Trophoblast cell (in vitro differentiated cells and primary cell): ENCODE measurements around the gene ILRUN.
A peak's percentile ranks its signal among the peaks of the same experiment; 100 is the strongest.

Source experiments
- DNase-seq, 2 donors: peaks; one replicate each; pipeline ENCODE4 v3.0.0-alpha.2; 2016
- H2AFZ ChIP-seq: 2 replicates; pipeline ENCODE4 v1.6.1; 2013; ENCODE audit warnings: low read length, moderate library complexity, mild to moderate bottlenecking; ENCODE audit not compliant: insufficient read depth, poor library complexity
- H2AK5ac ChIP-seq: 2 replicates; pipeline ENCODE4 v1.6.1; 2013; ENCODE audit warnings: mild to moderate bottlenecking, low read length
- H2BK120ac ChIP-seq: 2 replicates; pipeline ENCODE4 v1.6.1; 2013; ENCODE audit warnings: low read length, mild to moderate bottlenecking, moderate library complexity; ENCODE audit not compliant: insufficient read depth, poor library complexity
- H2BK12ac ChIP-seq: 2 replicates; pipeline ENCODE4 v1.6.1; 2013; ENCODE audit warnings: mild to moderate bottlenecking, low read length, moderate library complexity
- H2BK5ac ChIP-seq: 2 replicates; pipeline ENCODE4 v1.6.1; 2013; ENCODE audit warnings: low read length, low read depth, moderate library complexity, mild to moderate bottlenecking; ENCODE audit not compliant: poor library complexity
- H3K14ac ChIP-seq: 2 replicates; pipeline ENCODE4 v1.6.1; 2013; ENCODE audit warnings: mild to moderate bottlenecking, low read length
- H3K18ac ChIP-seq: 2 replicates; pipeline ENCODE4 v1.6.1; 2013; ENCODE audit warnings: mild to moderate bottlenecking, low read length
- H3K23ac ChIP-seq: 2 replicates; pipeline ENCODE4 v1.6.1; 2013; ENCODE audit warnings: low read length
- H3K27ac ChIP-seq: 2 replicates; pipeline ENCODE4 v1.5.1; 2013; ENCODE audit warnings: low read depth, mild to moderate bottlenecking, inconsistent platforms, low read length, moderate library complexity
- H3K27me3 ChIP-seq: 2 replicates; pipeline ENCODE4 v1.6.1; 2013; ENCODE audit warnings: inconsistent platforms, mild to moderate bottlenecking, low read length, moderate library complexity; ENCODE audit not compliant: insufficient read depth
- H3K36me3 ChIP-seq, 2 experiments: 1 replicate in 1 of 2; 2 replicates in 1 of 2; pipeline ENCODE4 v1.6.1; 2013; ENCODE audit warnings: low read length in 2 of 2, mild to moderate bottlenecking in 2 of 2, moderate library complexity in 1 of 2; ENCODE audit not compliant: insufficient read depth in 2 of 2, control insufficient read depth in 1 of 2
- H3K4ac ChIP-seq: 2 replicates; pipeline ENCODE4 v1.6.1; 2013; ENCODE audit warnings: low read depth, mild to moderate bottlenecking, low read length, moderate library complexity
- H3K4me1 ChIP-seq, 2 experiments: 1 replicate in 1 of 2; 2 replicates in 1 of 2; pipeline ENCODE4 v1.6.1; 2013; ENCODE audit warnings: low read length in 2 of 2, mild to moderate bottlenecking in 2 of 2, moderate library complexity in 1 of 2; ENCODE audit not compliant: insufficient read depth in 2 of 2, control insufficient read depth in 1 of 2
- H3K4me2 ChIP-seq: 2 replicates; pipeline ENCODE4 v1.6.1; 2013; ENCODE audit warnings: inconsistent platforms, mild to moderate bottlenecking, low read length, moderate library complexity
- H3K4me3 ChIP-seq: 2 replicates; pipeline ENCODE4 v1.5.1; 2013; ENCODE audit warnings: mild to moderate bottlenecking, low read depth, low read length, inconsistent platforms
- H3K79me1 ChIP-seq: one replicate; pipeline ENCODE4 v1.6.1; 2013; ENCODE audit warnings: low read length
- H3K79me2 ChIP-seq: 2 replicates; pipeline ENCODE4 v1.6.1; 2013; ENCODE audit warnings: low read length, mild to moderate bottlenecking; ENCODE audit not compliant: control insufficient read depth, insufficient read depth, poor library complexity
- H3K9ac ChIP-seq: 2 replicates; pipeline ENCODE4 v1.6.1; 2013; ENCODE audit warnings: mild to moderate bottlenecking, low read length
- H3K9me3 ChIP-seq: 2 replicates; pipeline ENCODE4 v1.6.1; 2013; ENCODE audit warnings: low read depth, mild to moderate bottlenecking, control low read depth, inconsistent platforms, low read length; ENCODE audit not compliant: insufficient read depth
- H4K12ac ChIP-seq: 2 replicates; pipeline ENCODE4 v1.6.1; 2013; ENCODE audit warnings: low read depth, mild to moderate bottlenecking, low read length, moderate library complexity
- H4K8ac ChIP-seq: 2 replicates; pipeline ENCODE4 v1.6.1; 2013; ENCODE audit warnings: low read depth, mild to moderate bottlenecking, low read length, moderate library complexity
- H4K91ac ChIP-seq: one replicate; pipeline ENCODE4 v1.6.1; 2013; ENCODE audit warnings: low read depth, mild to moderate bottlenecking, low read length, moderate library complexity
- WGBS: extraction: QIAGEN DNeasy Blood & Tissue Kit; methylation state at CpG from one replicate; pipeline ENCODE4 v1.1.7; 2013; ENCODE audit warnings: missing lambda C conversion rate; ENCODE audit not compliant: insufficient read length, insufficient coverage; ENCODE audit errors: extremely low coverage; 5-methylcytosine and 5-hydroxymethylcytosine counted together

Gene ILRUN

DNA sequence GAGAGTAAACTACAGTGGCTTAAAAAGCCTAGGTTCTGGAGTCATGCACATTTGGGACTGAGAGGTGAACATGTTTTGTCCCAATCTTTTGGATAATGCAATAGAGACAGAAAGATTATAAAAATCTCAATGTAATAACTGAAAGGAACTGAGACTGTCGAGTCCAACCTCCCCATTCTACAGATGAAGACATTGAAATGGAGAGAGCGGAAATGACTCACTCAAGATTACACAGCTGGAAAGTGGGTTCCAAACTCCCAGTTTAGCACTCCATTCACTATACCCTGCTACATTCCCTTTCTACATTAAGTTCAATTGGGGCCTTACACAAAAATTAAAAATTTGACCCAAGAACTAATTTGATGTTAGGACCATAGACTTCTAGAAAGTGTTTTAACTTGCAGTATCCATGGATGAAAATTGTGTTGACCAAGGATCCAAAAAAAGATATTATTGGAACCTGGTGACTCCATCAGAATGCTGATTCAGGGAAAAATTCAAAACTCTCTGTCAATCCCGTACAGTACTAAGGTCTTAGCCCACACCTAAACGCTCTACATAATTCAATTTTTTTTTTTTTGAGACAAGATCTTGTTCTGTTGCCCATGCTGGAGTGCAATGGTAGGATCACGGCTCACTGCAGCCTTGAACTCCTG is 1.5 kb upstream of the ILRUN start:
- no peak overlapping the region for H4K12ac ChIP-seq
- H2BK120ac ChIP-seq: no peak overlapping the region
- no peak overlapping the region for H4K91ac ChIP-seq
- no peak overlapping the region for H2AFZ ChIP-seq
- H3K9ac ChIP-seq: no peak overlapping the region
- no peak overlapping the region for H3K18ac ChIP-seq
- H3K4me3 ChIP-seq: no peak overlapping the region
- no peaks in the 10 kb centered on the region for H3K36me3 ChIP-seq
- no peaks in the 10 kb centered on the region for H3K27me3 ChIP-seq
- H3K14ac ChIP-seq: no peak overlapping the region
- no peaks in the 10 kb centered on the region for H3K9me3 ChIP-seq
- no peak for DNase-seq
- no peak overlapping the region for H2AK5ac ChIP-seq
- peaks cover 6 to 12% of the 10 kb centered on the region in 2 experiments for H3K4me1 ChIP-seq
- peaks cover 11% of the 10 kb centered on the region for H3K79me1 ChIP-seq
- WGBS: no CpG with 5 or more reads among the region's 5 CpGs
- H3K23ac ChIP-seq: no peak overlapping the region
- H4K8ac ChIP-seq: no peak overlapping the region
- no peak overlapping the region for H3K27ac ChIP-seq
- H3K4me2 ChIP-seq: no peak overlapping the region
- H2BK5ac ChIP-seq: no peak overlapping the region
- peaks cover 17% of the 10 kb centered on the region for H3K79me2 ChIP-seq
- H2BK12ac ChIP-seq: no peak overlapping the region
- no peak overlapping the region for H3K4ac ChIP-seq

DNA sequence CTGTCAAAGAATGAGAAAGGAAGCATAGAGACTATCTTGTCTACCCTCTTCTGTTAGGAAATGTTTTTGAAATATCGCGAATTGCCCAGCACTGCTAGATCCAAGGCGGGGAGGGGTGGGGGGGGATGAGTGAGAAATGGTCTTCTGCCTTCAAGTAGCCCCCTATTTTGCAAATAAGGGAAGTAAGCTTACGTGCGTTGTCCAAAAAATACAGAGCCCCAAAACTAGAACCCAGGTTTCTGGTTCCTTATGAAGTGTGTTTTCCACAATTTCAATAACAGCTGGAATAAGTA is 923 bp upstream of the ILRUN start:
- no peak overlapping the region for H2AFZ ChIP-seq
- no peak overlapping the region for H3K18ac ChIP-seq
- no peak overlapping the region for H2BK5ac ChIP-seq
- no peak overlapping the region for H3K4me2 ChIP-seq
- no peak overlapping the region for H3K4me3 ChIP-seq
- H4K91ac ChIP-seq: no peak overlapping the region
- no peak overlapping the region for H4K12ac ChIP-seq
- H3K79me1 ChIP-seq: peaks cover 11% of the 10 kb centered on the region
- H3K27ac ChIP-seq: no peak overlapping the region
- no peaks in the 10 kb centered on the region for H3K27me3 ChIP-seq
- no peak overlapping the region for H4K8ac ChIP-seq
- no peak overlapping the region for H3K4ac ChIP-seq
- H3K36me3 ChIP-seq: no peaks in the 10 kb centered on the region
- H3K23ac ChIP-seq: no peak overlapping the region
- peaks cover 17% of the 10 kb centered on the region for H3K79me2 ChIP-seq
- H2BK12ac ChIP-seq: no peak overlapping the region
- no peak for DNase-seq
- H3K4me1 ChIP-seq: peaks cover 6 to 12% of the 10 kb centered on the region in 2 experiments
- no peak overlapping the region for H3K9ac ChIP-seq
- H2AK5ac ChIP-seq: no peak overlapping the region
- no peak overlapping the region for H3K14ac ChIP-seq
- H3K9me3 ChIP-seq: no peaks in the 10 kb centered on the region
- H2BK120ac ChIP-seq: no peak overlapping the region
- WGBS: no CpG with 5 or more reads among the region's 5 CpGs

- H3K9me3 ChIP-seq: no peaks in the 10 kb centered on the region
- H3K79me1 ChIP-seq: peaks cover 11% of the 10 kb centered on the region
- H3K27ac ChIP-seq: peak overlapping the region; percentile 61
Measured at GRCh38 chr6:34696189-34696738, 303 bp downstream of the ILRUN start.

DNA sequence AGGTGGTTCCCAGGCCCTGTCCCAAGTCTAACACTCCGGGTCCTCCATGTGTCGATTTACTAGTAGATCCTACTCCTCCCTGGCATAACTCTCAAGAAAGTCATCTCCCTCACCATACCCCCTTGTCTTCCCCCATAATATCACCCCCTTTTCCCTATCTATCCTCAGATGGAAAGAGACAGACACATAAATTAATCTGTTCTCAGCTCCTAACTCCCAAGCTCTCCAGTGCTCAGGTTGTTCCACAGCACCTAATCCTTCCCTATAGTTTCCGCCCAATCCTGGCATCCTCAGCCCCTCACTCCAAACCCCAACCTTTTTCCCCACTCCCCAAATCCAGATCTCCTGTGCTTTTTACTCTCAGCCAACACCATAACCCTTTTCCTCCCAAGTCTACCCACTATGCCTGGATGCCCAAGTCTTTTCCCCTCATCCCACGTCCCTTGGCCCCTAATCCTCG is 808 bp downstream of the ILRUN start:
- Histone ChIP-seq H3K4me1 (peaks cover 6 to 12% of the 10 kb centered on the region in 2 experiments), H2AFZ (peak overlapping the region; percentile 68), H2AK5ac (peak overlapping the region; percentile 51), H3K4ac (peak overlapping the region; percentile 81), H4K12ac (peak overlapping the region; percentile 5), H2BK5ac (peak overlapping the region; percentile 60), H3K79me2 (peaks cover 19% of the 10 kb centered on the region), H4K91ac (peak overlapping the region; percentile 77), H3K27ac (no peak overlapping the region), H2BK12ac (peak overlapping the region; percentile 30), H3K18ac (peak overlapping the region; percentile 83), H3K4me2 (peak overlapping the region; percentile 85), H3K14ac (peak overlapping the region; percentile 38), H3K79me1 (peaks cover 11% of the 10 kb centered on the region), H3K23ac (no peak overlapping the region), H4K8ac (peak overlapping the region; percentile 24), H2BK120ac (peak overlapping the region; percentile 15), H3K9ac (peak overlapping the region; percentile 77), H3K9me3 (no peaks in the 10 kb centered on the region), H3K4me3 (peak overlapping the region; percentile 94), H3K27me3 (no peaks in the 10 kb centered on the region), H3K36me3 (no peaks in the 10 kb centered on the region)
- DNase-seq: no peak
- WGBS: 100% methylated on average over 1 of the region's 5 CpGs

More at GRCh38 chr6:34696189-34696738, 303 bp downstream of the ILRUN start:
- Histone ChIP-seq H3K4me1 (peaks cover 6 to 12% of the 10 kb centered on the region in 2 experiments), H3K14ac (peak overlapping the region; percentile 38), H4K12ac (peak overlapping the region; percentile 65), H3K36me3 (no peaks in the 10 kb centered on the region), H4K8ac (peak overlapping the region; percentile 83), H2BK12ac (peak overlapping the region; percentile 30), H3K79me2 (peaks cover 19% of the 10 kb centered on the region), H3K4me2 (peak overlapping the region; percentile 85), H2BK5ac (peak overlapping the region; percentile 60), H3K27me3 (no peaks in the 10 kb centered on the region), H3K4ac (peak overlapping the region; percentile 81), H3K9ac (peak overlapping the region; percentile 77), H4K91ac (peak overlapping the region; percentile 77), H3K4me3 (peak overlapping the region; percentile 94), H2BK120ac (peak overlapping the region; percentile 15), H3K18ac (peak overlapping the region; percentile 83), H2AFZ (peak overlapping the region; percentile 68), H3K23ac (no peak overlapping the region), H2AK5ac (peak overlapping the region; percentile 51)
- WGBS: no CpG with 5 or more reads among the region's 41 CpGs
- peak; percentile 34 to 49 for DNase-seq
